ENCODE measurements around the gene SNAPIN. TPM values are rescaled to one million over a fixed set of nuclear protein-coding genes. Genes with fewer than 3 reads are reported as not detected.

SNAPIN gene
- total and polyA plus RNA-seq, 9 of the 15 experiments (the other 6 are each of a cell fraction or from before 2014, with no cell fraction given) = 11.2 to 43.9 (median 32.3) TPM

DNA sequence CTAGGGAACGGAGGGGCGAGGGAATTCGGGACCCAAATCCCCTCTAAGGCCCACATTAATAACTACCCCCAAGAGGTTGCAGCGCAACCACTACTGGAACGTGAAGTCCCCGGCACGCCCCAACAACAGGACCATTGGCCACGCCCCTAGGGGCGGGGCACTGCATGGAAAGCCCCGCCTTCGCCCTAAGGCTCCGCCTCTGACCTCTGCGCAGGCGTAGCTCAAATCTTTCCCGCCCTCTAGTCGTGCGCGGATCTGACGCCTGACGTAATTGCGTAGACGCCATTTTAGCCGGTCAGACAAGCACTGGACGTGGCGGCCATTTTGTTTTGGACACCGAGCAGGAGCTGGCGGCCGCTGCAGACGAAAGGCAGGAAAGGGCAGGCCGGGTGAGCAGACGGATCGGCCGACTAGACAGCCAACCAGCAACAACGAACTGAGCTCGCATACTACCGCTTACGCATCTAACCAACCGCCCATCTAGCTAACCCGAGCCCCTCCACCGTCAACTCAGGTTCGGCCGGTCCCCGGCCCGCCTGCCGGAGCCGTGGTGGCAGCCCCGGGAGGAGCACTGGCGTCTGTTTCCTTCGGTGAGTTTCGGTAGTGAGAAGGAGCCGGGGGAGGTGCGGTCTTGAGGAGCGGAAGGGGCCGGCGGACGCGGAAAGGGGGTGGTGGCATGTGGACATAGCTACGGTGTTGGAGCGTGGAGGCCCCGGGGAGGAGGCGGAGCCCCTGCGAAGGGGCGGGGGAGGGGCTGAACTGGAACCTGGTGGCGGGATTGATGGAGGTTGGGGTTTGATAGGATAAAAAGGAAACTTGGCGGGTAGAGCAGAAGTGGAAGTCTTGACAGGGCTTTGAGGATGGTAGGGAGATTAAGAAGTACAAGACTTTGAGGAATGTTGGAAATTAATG lies 24.5 kb upstream of the SNAPIN start, which contains the start of gene CHTOP (continued):
- TF ChIP-seq, protein P1, sequence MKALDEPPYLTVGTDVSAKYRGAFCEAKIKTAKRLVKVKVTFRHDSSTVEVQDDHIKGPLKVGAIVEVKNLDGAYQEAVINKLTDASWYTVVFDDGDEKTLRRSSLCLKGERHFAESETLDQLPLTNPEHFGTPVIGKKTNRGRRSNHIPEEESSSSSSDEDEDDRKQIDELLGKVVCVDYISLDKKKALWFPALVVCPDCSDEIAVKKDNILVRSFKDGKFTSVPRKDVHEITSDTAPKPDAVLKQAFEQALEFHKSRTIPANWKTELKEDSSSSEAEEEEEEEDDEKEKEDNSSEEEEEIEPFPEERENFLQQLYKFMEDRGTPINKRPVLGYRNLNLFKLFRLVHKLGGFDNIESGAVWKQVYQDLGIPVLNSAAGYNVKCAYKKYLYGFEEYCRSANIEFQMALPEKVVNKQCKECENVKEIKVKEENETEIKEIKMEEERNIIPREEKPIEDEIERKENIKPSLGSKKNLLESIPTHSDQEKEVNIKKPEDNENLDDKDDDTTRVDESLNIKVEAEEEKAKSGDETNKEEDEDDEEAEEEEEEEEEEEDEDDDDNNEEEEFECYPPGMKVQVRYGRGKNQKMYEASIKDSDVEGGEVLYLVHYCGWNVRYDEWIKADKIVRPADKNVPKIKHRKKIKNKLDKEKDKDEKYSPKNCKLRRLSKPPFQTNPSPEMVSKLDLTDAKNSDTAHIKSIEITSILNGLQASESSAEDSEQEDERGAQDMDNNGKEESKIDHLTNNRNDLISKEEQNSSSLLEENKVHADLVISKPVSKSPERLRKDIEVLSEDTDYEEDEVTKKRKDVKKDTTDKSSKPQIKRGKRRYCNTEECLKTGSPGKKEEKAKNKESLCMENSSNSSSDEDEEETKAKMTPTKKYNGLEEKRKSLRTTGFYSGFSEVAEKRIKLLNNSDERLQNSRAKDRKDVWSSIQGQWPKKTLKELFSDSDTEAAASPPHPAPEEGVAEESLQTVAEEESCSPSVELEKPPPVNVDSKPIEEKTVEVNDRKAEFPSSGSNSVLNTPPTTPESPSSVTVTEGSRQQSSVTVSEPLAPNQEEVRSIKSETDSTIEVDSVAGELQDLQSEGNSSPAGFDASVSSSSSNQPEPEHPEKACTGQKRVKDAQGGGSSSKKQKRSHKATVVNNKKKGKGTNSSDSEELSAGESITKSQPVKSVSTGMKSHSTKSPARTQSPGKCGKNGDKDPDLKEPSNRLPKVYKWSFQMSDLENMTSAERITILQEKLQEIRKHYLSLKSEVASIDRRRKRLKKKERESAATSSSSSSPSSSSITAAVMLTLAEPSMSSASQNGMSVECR (CRISPR knock-in tag; IDR thresholded peaks at IDR 0.05) = peak; percentile 83
- TF ChIP-seq, protein P2, sequence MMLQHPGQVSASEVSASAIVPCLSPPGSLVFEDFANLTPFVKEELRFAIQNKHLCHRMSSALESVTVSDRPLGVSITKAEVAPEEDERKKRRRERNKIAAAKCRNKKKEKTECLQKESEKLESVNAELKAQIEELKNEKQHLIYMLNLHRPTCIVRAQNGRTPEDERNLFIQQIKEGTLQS (IDR thresholded peaks at IDR 0.05) = peak; percentile 54; the same call in 1 of the 2 replicates
- TF ChIP-seq, protein P2 (CRISPR knock-in tag; conservative IDR thresholded peaks at IDR 0.05) = peak; percentile 85
- TF ChIP-seq DPF2 (IDR thresholded peaks at IDR 0.05) = peak; percentile 30; the same call in 1 of the 2 replicates
- TF ChIP-seq PURB (CRISPR knock-in tag; IDR thresholded peaks at IDR 0.05; ENCODE audit: low read depth) = no peak
- no peak for TF ChIP-seq ZNF830 (CRISPR knock-in tag; IDR thresholded peaks at IDR 0.05)
- TF ChIP-seq, protein P3, sequence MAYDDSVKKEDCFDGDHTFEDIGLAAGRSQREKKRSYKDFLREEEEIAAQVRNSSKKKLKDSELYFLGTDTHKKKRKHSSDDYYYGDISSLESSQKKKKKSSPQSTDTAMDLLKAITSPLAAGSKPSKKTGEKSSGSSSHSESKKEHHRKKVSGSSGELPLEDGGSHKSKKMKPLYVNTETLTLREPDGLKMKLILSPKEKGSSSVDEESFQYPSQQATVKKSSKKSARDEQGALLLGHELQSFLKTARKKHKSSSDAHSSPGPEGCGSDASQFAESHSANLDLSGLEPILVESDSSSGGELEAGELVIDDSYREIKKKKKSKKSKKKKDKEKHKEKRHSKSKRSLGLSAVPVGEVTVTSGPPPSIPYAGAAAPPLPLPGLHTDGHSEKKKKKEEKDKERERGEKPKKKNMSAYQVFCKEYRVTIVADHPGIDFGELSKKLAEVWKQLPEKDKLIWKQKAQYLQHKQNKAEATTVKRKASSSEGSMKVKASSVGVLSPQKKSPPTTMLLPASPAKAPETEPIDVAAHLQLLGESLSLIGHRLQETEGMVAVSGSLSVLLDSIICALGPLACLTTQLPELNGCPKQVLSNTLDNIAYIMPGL (CRISPR knock-in tag; IDR thresholded peaks at IDR 0.05) = peak; percentile 88; the same call in 1 of the 2 replicates
- TF ChIP-seq HDAC2 (IDR thresholded peaks at IDR 0.05) = peak; percentile 60; the same call in 1 of the 2 replicates
- no peak for TF ChIP-seq GATA2 (CRISPR knock-in tag; IDR thresholded peaks at IDR 0.05)
- TF ChIP-seq, protein P4, sequence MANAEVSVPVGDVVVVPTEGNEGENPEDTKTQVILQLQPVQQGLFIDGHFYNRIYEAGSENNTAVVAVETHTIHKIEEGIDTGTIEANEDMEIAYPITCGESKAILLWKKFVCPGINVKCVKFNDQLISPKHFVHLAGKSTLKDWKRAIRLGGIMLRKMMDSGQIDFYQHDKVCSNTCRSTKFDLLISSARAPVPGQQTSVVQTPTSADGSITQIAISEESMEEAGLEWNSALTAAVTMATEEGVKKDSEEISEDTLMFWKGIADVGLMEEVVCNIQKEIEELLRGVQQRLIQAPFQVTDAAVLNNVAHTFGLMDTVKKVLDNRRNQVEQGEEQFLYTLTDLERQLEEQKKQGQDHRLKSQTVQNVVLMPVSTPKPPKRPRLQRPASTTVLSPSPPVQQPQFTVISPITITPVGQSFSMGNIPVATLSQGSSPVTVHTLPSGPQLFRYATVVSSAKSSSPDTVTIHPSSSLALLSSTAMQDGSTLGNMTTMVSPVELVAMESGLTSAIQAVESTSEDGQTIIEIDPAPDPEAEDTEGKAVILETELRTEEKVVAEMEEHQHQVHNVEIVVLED (CRISPR knock-in tag; IDR thresholded peaks at IDR 0.05) = peak; percentile 97
- TF ChIP-seq ETV6 (IDR thresholded peaks at IDR 0.05; ENCODE audit: borderline replicate concordance in 1 of 2, low read depth in 2 of 2, low read length in 1 of 2) = no peak
- TF ChIP-seq ETV6 (CRISPR knock-in tag; IDR thresholded peaks at IDR 0.05; ENCODE audit: borderline replicate concordance) = 0 out of 2 replicates have a peak, but pooled peaks have one; percentile 43
- TF ChIP-seq SMARCE1 (IDR thresholded peaks at IDR 0.05) = no peak
- TF ChIP-seq ZNF77 (CRISPR knock-in tag; IDR thresholded peaks at IDR 0.05) = no peak
- TF ChIP-seq SP1 (CRISPR knock-in tag; IDR thresholded peaks at IDR 0.05) = peak; percentile 97
- TF ChIP-seq SUPT5H (IDR thresholded peaks at IDR 0.05) = peak; percentile 97
- peak; percentile 50; the same call in 1 of the 2 replicates for TF ChIP-seq RB1 (IDR thresholded peaks at IDR 0.05; ENCODE audit: low read depth)
- TF ChIP-seq ZFX (CRISPR knock-in tag; IDR thresholded peaks at IDR 0.05) = peak; percentile 97

Measured in K562 (cell line).